B cell (primary cell): ENCODE data around the gene PARD3.

Experiments
- EZH2 ChIP-seq: IDR thresholded peaks from 2 replicates; pipeline ENCODE4 v1.6.1; 2012; ENCODE audit warnings: borderline replicate concordance, low read depth, mild to moderate bottlenecking, moderate library complexity, low read length; ENCODE audit not compliant: insufficient read depth, poor library complexity, severe bottlenecking
- TF ChIP-seq, protein P1 (sequence below): fragments of 200-600 bp; IDR thresholded peaks from one replicate; pipeline ENCODE4 v1.8.0; 2022; ENCODE audit warnings: antibody characterized with exemption, mild to moderate bottlenecking

- TF ChIP-seq EZH2: no peak
- TF ChIP-seq, protein P1, sequence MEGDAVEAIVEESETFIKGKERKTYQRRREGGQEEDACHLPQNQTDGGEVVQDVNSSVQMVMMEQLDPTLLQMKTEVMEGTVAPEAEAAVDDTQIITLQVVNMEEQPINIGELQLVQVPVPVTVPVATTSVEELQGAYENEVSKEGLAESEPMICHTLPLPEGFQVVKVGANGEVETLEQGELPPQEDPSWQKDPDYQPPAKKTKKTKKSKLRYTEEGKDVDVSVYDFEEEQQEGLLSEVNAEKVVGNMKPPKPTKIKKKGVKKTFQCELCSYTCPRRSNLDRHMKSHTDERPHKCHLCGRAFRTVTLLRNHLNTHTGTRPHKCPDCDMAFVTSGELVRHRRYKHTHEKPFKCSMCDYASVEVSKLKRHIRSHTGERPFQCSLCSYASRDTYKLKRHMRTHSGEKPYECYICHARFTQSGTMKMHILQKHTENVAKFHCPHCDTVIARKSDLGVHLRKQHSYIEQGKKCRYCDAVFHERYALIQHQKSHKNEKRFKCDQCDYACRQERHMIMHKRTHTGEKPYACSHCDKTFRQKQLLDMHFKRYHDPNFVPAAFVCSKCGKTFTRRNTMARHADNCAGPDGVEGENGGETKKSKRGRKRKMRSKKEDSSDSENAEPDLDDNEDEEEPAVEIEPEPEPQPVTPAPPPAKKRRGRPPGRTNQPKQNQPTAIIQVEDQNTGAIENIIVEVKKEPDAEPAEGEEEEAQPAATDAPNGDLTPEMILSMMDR: no peak
These were observed 147.9 kb downstream of the PARD3 start for GRCh38 chr10:34667177-34667576.
